CD4-positive, alpha-beta T cell (primary cell): Measurements from ENCODE around the gene PXK. TPM values are rescaled to one million over a fixed set of nuclear protein-coding genes. Genes with fewer than 3 reads are reported as not detected.
"Not testable (repeated sequence)": the region's sequence is repeated elsewhere in the genome, so short reads cannot be mapped to it uniquely, and the experiment has no call there.

ENCODE experiments used
- ATAC-seq: fragments of 200-7000 bp; cut with Tn5 transposase; one replicate; pipeline ENCODE4 v1.10.0; 2022; ENCODE audit warnings: mild to moderate bottlenecking; ENCODE audit not compliant: poor library complexity
- CTCF ChIA-PET: fragments of 350-600 bp; sonication (Branson Sonifier 250); formaldehyde crosslinking; loops from one replicate; lab custom pipeline; 2021; ENCODE audit warnings: antibody characterized with exemption, inconsistent platforms; lab: Charles Lee
- POLR2A ChIA-PET: fragments of 350-600 bp; sonication (Branson Sonifier 250); formaldehyde crosslinking; loops from one replicate; lab custom pipeline; 2021; ENCODE audit warnings: antibody characterized with exemption, inconsistent platforms; lab: Charles Lee
- DNase-seq, 14 experiments: peaks; one replicate each; pipeline ENCODE4 v3.0.0-alpha.2; 2013 to 2020; ENCODE audit warnings: mixed read lengths in 2 of 14
- H3K27ac ChIP-seq, 2 donors: one replicate each; pipeline versions ENCODE4 v1.5.1 to v1.7.0; 2013; ENCODE audit warnings: low read length in 2 of 2, low read depth in 1 of 2, mild to moderate bottlenecking in 1 of 2
- H3K27me3 ChIP-seq, 2 experiments: 1 replicate in 1 of 2; 2 replicates in 1 of 2; pipeline versions ENCODE4 v1.6.1 to v1.7.0; 2013; ENCODE audit warnings: low read length in 2 of 2, control low read depth in 1 of 2, mild to moderate bottlenecking in 1 of 2, moderate library complexity in 1 of 2; ENCODE audit not compliant: insufficient read depth in 2 of 2, control insufficient read depth in 1 of 2
- H3K36me3 ChIP-seq: one replicate; pipeline ENCODE4 v1.6.1; 2013; ENCODE audit warnings: low read length, control low read depth; ENCODE audit not compliant: insufficient read depth
- H3K4me1 ChIP-seq: one replicate; pipeline ENCODE4 v1.6.1; 2013; ENCODE audit warnings: low read length, control low read depth; ENCODE audit not compliant: insufficient read depth
- H3K4me3 ChIP-seq: one replicate; pipeline ENCODE4 v1.5.1; 2013; ENCODE audit warnings: mild to moderate bottlenecking, low read length, moderate library complexity
- H3K9me3 ChIP-seq, 2 experiments: 1 replicate in 1 of 2; 2 replicates in 1 of 2; pipeline versions ENCODE4 v1.6.1 to v1.7.0; 2013; ENCODE audit warnings: low read length in 2 of 2, mild to moderate bottlenecking in 2 of 2, control low read depth in 1 of 2, moderate library complexity in 1 of 2; ENCODE audit not compliant: control insufficient read depth in 1 of 2, insufficient read depth in 1 of 2
- H3K27ac Mint-ChIP-seq: one replicate; pipeline ENCODE4 v1.8.0; 2020; ENCODE audit warnings: mixed read lengths
- H3K27me3 Mint-ChIP-seq: one replicate; pipeline ENCODE4 v1.8.0; 2021; ENCODE audit warnings: mixed read lengths
- H3K36me3 Mint-ChIP-seq: one replicate; pipeline ENCODE4 v1.8.0; 2021; ENCODE audit warnings: low read depth, mixed read lengths
- H3K4me1 Mint-ChIP-seq: one replicate; pipeline ENCODE4 v1.8.0; 2021; ENCODE audit warnings: low read depth, mixed read lengths
- H3K4me3 Mint-ChIP-seq: one replicate; pipeline ENCODE4 v1.8.0; 2020; ENCODE audit warnings: mild to moderate bottlenecking, mixed read lengths
- H3K9me3 Mint-ChIP-seq: one replicate; pipeline ENCODE4 v1.8.0; 2020; ENCODE audit warnings: mixed read lengths
- intact Hi-C, 2 experiments: fragments of 100-400 bp; cut with DNase I in 1 of 2; cut with micrococcal nuclease in 1 of 2; formaldehyde crosslinking; loops; one replicate each; pipeline versions ENCODE4 v1.15.1 to v1.9.0; 2023 to 2025; cut with DNase I, micrococcal nuclease
- total RNA-seq, 174 experiments: library from RNA in 2 of 174; stranded (reverse) in 2 of 174; gene quantifications; one replicate each; pipeline ENCODE4 v1.2.3 and lab custom pipeline; 2021 to 2026
- TF ChIP-seq, protein P1 (sequence below): fragments of 200-600 bp; IDR thresholded peaks from one replicate; pipeline ENCODE4 v1.8.0; 2022; ENCODE audit warnings: antibody characterized with exemption, mild to moderate bottlenecking

PXK gene
- total RNA-seq, 2 experiments from 2014 or later, result 12.5 to 14.8 TPM

DNA sequence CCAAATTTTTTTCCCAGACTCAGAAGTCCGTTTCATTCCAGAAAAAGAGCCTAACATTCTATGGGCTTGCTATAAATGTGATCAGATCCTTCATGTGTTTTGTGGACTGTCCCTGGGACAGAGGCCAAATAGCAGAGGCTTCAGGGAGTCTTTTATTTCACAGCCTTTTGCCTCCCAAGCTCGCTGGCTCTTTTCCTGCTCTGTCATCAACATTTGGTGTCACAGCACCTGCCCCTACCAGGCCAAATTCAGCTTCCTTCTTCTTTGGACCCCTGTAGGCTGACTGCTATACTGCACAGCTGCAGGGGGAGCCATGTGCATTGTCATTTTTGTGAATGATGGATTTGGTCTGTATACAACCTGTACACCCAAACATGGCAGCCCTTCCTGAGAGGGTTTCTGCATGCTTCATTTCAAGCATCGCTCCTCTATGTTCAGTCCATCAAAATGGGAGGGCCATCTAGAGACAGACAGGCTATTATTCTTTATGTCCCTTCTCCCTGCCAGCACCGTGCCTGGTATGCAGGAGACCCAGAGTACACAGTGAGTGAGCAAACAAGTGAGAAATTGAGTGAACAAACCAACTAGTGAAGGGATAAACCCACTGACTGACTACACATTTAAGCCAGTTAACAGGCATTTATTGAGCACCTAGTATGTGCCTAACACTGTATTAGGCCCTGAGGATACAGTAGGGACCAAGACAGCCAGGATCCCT is 44.5 kb upstream of the PXK start:
- peaks cover 11% of the 10 kb centered on the region for H3K36me3 ChIP-seq
- DNase-seq (no peak), ATAC-seq (no peak)
- H3K9me3 Mint-ChIP-seq, result no peaks in the 10 kb centered on the region
- ChIA-PET POLR2A (no interaction called here), CTCF (no interaction called here)
- H3K27ac Mint-ChIP-seq, result no peak overlapping the region
- no peaks in the 10 kb centered on the region for H3K27me3 Mint-ChIP-seq
- no peak overlapping the region for H3K4me3 Mint-ChIP-seq
- intact Hi-C loops, result no loop called here
- TF ChIP-seq, protein P1, sequence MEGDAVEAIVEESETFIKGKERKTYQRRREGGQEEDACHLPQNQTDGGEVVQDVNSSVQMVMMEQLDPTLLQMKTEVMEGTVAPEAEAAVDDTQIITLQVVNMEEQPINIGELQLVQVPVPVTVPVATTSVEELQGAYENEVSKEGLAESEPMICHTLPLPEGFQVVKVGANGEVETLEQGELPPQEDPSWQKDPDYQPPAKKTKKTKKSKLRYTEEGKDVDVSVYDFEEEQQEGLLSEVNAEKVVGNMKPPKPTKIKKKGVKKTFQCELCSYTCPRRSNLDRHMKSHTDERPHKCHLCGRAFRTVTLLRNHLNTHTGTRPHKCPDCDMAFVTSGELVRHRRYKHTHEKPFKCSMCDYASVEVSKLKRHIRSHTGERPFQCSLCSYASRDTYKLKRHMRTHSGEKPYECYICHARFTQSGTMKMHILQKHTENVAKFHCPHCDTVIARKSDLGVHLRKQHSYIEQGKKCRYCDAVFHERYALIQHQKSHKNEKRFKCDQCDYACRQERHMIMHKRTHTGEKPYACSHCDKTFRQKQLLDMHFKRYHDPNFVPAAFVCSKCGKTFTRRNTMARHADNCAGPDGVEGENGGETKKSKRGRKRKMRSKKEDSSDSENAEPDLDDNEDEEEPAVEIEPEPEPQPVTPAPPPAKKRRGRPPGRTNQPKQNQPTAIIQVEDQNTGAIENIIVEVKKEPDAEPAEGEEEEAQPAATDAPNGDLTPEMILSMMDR, result no peak
- H3K36me3 Mint-ChIP-seq, result peaks cover 30% of the 10 kb centered on the region
- peaks cover 0 to 4% of the 10 kb centered on the region in 2 experiments for H3K9me3 ChIP-seq
- no peak overlapping the region for H3K4me3 ChIP-seq
- no peaks in the 10 kb centered on the region for H3K4me1 Mint-ChIP-seq
- no peaks in the 10 kb centered on the region for H3K4me1 ChIP-seq
- H3K27ac ChIP-seq, result no peak overlapping the region
- H3K27me3 ChIP-seq, result no peaks in the 10 kb centered on the region

GRCh38 chr3:58288964-58289613 is 43.6 kb upstream of the PXK start:
- ATAC-seq, CTCF ChIA-PET: not testable (repeated sequence)
- H3K36me3 Mint-ChIP-seq, result peaks cover 24% of the 10 kb centered on the region

GRCh38 chr3:58290446-58290845 is 42.2 kb upstream of the PXK start:
- POLR2A ChIA-PET, intact Hi-C loops, H3K4me3 ChIP-seq, DNase-seq, CTCF ChIA-PET, H3K4me1 ChIP-seq, H3K4me1 Mint-ChIP-seq, H3K36me3 ChIP-seq, H3K27me3 ChIP-seq, ATAC-seq, H3K27ac Mint-ChIP-seq, H3K27ac ChIP-seq, H3K9me3 Mint-ChIP-seq, H3K4me3 Mint-ChIP-seq, H3K27me3 Mint-ChIP-seq: not testable (repeated sequence)
- peaks cover 0 to 10% of the 10 kb centered on the region in 2 experiments for H3K9me3 ChIP-seq
- H3K36me3 Mint-ChIP-seq, result peaks cover 10% of the 10 kb centered on the region

More at GRCh38 chr3:58288964-58289613, 43.6 kb upstream of the PXK start:
- H3K4me3 Mint-ChIP-seq, H3K4me3 ChIP-seq, intact Hi-C loops, H3K27me3 ChIP-seq, H3K9me3 ChIP-seq, DNase-seq, H3K4me1 ChIP-seq, H3K27ac Mint-ChIP-seq, H3K27me3 Mint-ChIP-seq, H3K27ac ChIP-seq, POLR2A ChIA-PET, H3K9me3 Mint-ChIP-seq, H3K4me1 Mint-ChIP-seq: not testable (repeated sequence)
- peaks cover 11% of the 10 kb centered on the region for H3K36me3 ChIP-seq

- no peaks in the 10 kb centered on the region for H3K27me3 Mint-ChIP-seq
- ChIA-PET CTCF (no interaction called here), POLR2A (no interaction called here)
- no peaks in the 10 kb centered on the region for H3K4me1 Mint-ChIP-seq
- H3K4me3 Mint-ChIP-seq, result no peak overlapping the region
- H3K27ac ChIP-seq, result no peak overlapping the region
- H3K36me3 ChIP-seq, result peaks cover 4% of the 10 kb centered on the region
- intact Hi-C loops, result no loop called here
- no peaks in the 10 kb centered on the region for H3K4me1 ChIP-seq
- no peak overlapping the region for H3K4me3 ChIP-seq
- no peaks in the 10 kb centered on the region for H3K9me3 Mint-ChIP-seq
- no peaks in the 10 kb centered on the region for H3K27me3 ChIP-seq
- TF ChIP-seq, protein P1, result no peak
- ATAC-seq (no peak), DNase-seq (no peak)
- peaks cover 9% of the 10 kb centered on the region for H3K36me3 Mint-ChIP-seq
- H3K9me3 ChIP-seq, result peaks cover 0 to 12% of the 10 kb centered on the region in 2 experiments
- no peak overlapping the region for H3K27ac Mint-ChIP-seq
Observed at GRCh38 chr3:58291671-58292338, 40.9 kb upstream of the PXK start.
